Fibroblast of lung (primary cell): Measurements from ENCODE around the gene CALCB.

Source experiments
- EZH2 ChIP-seq: IDR thresholded peaks from 2 replicates; pipeline ENCODE4 v1.5.1; 2012; ENCODE audit warnings: low read length, control low read depth, mild to moderate bottlenecking; ENCODE audit errors: missing control alignments
- TF ChIP-seq, protein P1 (sequence below), 2 donors: IDR thresholded peaks in 1 of 2; conservative IDR thresholded peaks in 1 of 2; 1 replicate in 1 of 2; 2 replicates in 1 of 2; pipeline ENCODE4 v1.5.1; 2011 to 2012; ENCODE audit warnings: low read length in 2 of 2, control low read depth in 1 of 2, inconsistent platforms in 1 of 2, low read depth in 1 of 2, mild to moderate bottlenecking in 1 of 2

DNA sequence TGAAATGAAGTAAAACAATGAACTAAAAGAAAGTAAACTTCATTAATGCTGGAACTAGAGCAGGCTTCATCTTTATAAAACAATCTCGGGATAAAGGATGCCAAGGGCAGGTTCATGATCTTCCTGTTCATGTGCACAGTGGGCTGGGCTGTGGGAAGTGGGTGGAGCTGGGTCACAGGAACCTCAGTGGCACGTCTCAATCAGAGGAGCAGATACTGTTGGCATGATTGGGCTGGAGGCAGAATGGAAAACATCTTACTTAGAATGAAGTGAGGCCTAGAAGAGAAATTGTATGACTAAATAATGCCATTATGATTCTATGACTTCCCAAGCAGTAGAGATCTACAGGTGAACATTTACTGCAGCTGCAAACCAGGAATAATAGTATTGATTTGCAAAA, 45.4 kb upstream of the CALCB start:
- TF ChIP-seq, protein P1, sequence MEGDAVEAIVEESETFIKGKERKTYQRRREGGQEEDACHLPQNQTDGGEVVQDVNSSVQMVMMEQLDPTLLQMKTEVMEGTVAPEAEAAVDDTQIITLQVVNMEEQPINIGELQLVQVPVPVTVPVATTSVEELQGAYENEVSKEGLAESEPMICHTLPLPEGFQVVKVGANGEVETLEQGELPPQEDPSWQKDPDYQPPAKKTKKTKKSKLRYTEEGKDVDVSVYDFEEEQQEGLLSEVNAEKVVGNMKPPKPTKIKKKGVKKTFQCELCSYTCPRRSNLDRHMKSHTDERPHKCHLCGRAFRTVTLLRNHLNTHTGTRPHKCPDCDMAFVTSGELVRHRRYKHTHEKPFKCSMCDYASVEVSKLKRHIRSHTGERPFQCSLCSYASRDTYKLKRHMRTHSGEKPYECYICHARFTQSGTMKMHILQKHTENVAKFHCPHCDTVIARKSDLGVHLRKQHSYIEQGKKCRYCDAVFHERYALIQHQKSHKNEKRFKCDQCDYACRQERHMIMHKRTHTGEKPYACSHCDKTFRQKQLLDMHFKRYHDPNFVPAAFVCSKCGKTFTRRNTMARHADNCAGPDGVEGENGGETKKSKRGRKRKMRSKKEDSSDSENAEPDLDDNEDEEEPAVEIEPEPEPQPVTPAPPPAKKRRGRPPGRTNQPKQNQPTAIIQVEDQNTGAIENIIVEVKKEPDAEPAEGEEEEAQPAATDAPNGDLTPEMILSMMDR (conservative IDR thresholded peaks at IDR 0.05 in 1 of 2, IDR thresholded peaks at IDR 0.05 in 1 of 2; ENCODE audit: low read depth in 1 of 2, low read length in 2 of 2), result no peak
- no peak for TF ChIP-seq EZH2
